IMR-90 (cell line): Measurements from ENCODE around the gene EVPL. TPM values are rescaled to one million over a fixed set of nuclear protein-coding genes. Genes with fewer than 3 reads are reported as not detected.

ENCODE experiments used
- ATAC-seq: fragments of 200-7000 bp; cut with Tn5 transposase; 2 replicates; pipeline ENCODE4 v1.9.1; 2020; ENCODE audit warnings: low read depth, mild to moderate bottlenecking, moderate library complexity
- BruUV-seq: library from RNA; stranded (reverse); fragments of 400-500 nt; replicated peaks from 2 replicates; lab custom pipeline; 2021; lab: Mats Ljungman, UMichigan
- CTCF ChIA-PET: fragments of 300-600 bp; formaldehyde crosslinking; extraction: SDS; loops from one replicate; lab custom pipeline; 2021; ENCODE audit warnings: antibody characterized with exemption; lab: Yijun Ruan, JAX
- POLR2A ChIA-PET: fragments of 300-600 bp; sonication (Branson Sonifier 250); formaldehyde crosslinking; loops from one replicate; lab custom pipeline; 2022; ENCODE audit warnings: antibody characterized with exemption; ENCODE audit not compliant: unreplicated experiment; lab: Charles Lee
- DNase-seq: peaks from one replicate; pipeline ENCODE4 v3.0.0; 2013
- H2AFZ ChIP-seq: replicated peaks from 2 replicates; pipeline ENCODE3; 2013; ENCODE audit warnings: low read length, mild to moderate bottlenecking; ENCODE audit not compliant: poor library complexity
- H2AK5ac ChIP-seq: 2 replicates; pipeline ENCODE4 v1.6.1; 2013; ENCODE audit warnings: low read depth, low read length, inconsistent platforms
- H2AK9ac ChIP-seq: replicated peaks from 2 replicates; pipeline ENCODE3; 2013; ENCODE audit warnings: mild to moderate bottlenecking, low read depth, low read length, moderate library complexity; ENCODE audit not compliant: poor library complexity
- H2BK120ac ChIP-seq: 2 replicates; pipeline ENCODE4 v1.6.1; 2013; ENCODE audit warnings: low read depth, low read length, inconsistent platforms
- H2BK15ac ChIP-seq: 3 replicates; pipeline ENCODE4 v1.6.1; 2013; ENCODE audit warnings: low read depth, low read length, inconsistent platforms
- H2BK20ac ChIP-seq: 2 replicates; pipeline ENCODE4 v1.6.1; 2013; ENCODE audit warnings: low read depth, mild to moderate bottlenecking, inconsistent platforms, low read length, moderate library complexity
- H2BK5ac ChIP-seq: 2 replicates; pipeline ENCODE4 v1.6.1; 2013; ENCODE audit warnings: mild to moderate bottlenecking, low read depth, low read length, inconsistent platforms; ENCODE audit not compliant: poor library complexity, severe bottlenecking
- H3K14ac ChIP-seq: replicated peaks from 2 replicates; pipeline ENCODE4 v1.6.1; 2013; ENCODE audit warnings: low read depth, low read length, inconsistent platforms
- H3K18ac ChIP-seq: 2 replicates; pipeline ENCODE4 v1.6.1; 2013; ENCODE audit warnings: low read depth, low read length, control low read depth
- H3K23ac ChIP-seq: 2 replicates; pipeline ENCODE4 v1.6.1; 2013; ENCODE audit warnings: low read depth, low read length, inconsistent platforms
- H3K27ac ChIP-seq: 2 replicates; pipeline ENCODE4 v1.5.1; 2013; ENCODE audit warnings: mild to moderate bottlenecking, control low read depth, low read length; ENCODE audit not compliant: insufficient read depth
- H3K27me3 ChIP-seq: 2 replicates; pipeline ENCODE4 v1.6.1; 2013; ENCODE audit warnings: low read length; ENCODE audit not compliant: control insufficient read depth, insufficient read depth
- H3K36me3 ChIP-seq: 2 replicates; pipeline ENCODE4 v1.6.1; 2013; ENCODE audit warnings: low read length, mixed read lengths; ENCODE audit not compliant: control insufficient read depth, insufficient read depth
- H3K4ac ChIP-seq: 2 replicates; pipeline ENCODE4 v1.6.1; 2013; ENCODE audit warnings: low read depth, low read length, inconsistent platforms
- H3K4me1 ChIP-seq: 2 replicates; pipeline ENCODE4 v1.6.1; 2013; ENCODE audit warnings: low read length, mixed read lengths; ENCODE audit not compliant: control insufficient read depth, insufficient read depth
- H3K4me2 ChIP-seq: 2 replicates; pipeline ENCODE4 v1.6.1; 2013; ENCODE audit warnings: low read depth, mild to moderate bottlenecking, control low read depth, low read length, moderate library complexity
- H3K4me3 ChIP-seq: 2 replicates; pipeline ENCODE4 v1.5.1; 2013; ENCODE audit warnings: low read depth, mild to moderate bottlenecking, control low read depth, low read length, moderate library complexity; ENCODE audit not compliant: insufficient read depth
- H3K56ac ChIP-seq: 2 replicates; pipeline ENCODE4 v1.6.1; 2013; ENCODE audit warnings: low read length, inconsistent platforms; ENCODE audit not compliant: insufficient read depth; ENCODE audit errors: extremely low read depth
- H3K79me1 ChIP-seq, 2 experiments: 2 replicates each; pipeline ENCODE4 v1.6.1; 2013; ENCODE audit warnings: low read length in 2 of 2, inconsistent platforms in 1 of 2, low read depth in 1 of 2
- H3K9ac ChIP-seq: 2 replicates; pipeline ENCODE4 v1.6.1; 2013; ENCODE audit warnings: low read depth, low read length, control low read depth
- H3K9me1 ChIP-seq: 2 replicates; pipeline ENCODE4 v1.6.1; 2013; ENCODE audit warnings: low read length, inconsistent platforms; ENCODE audit not compliant: insufficient read depth
- H3K9me3 ChIP-seq: 2 replicates; pipeline ENCODE4 v1.6.1; 2013; ENCODE audit warnings: low read length; ENCODE audit not compliant: control insufficient read depth, insufficient read depth
- H4K20me1 ChIP-seq: 2 replicates; pipeline ENCODE4 v1.6.1; 2013; ENCODE audit warnings: low read length, inconsistent platforms; ENCODE audit not compliant: insufficient read depth
- H4K5ac ChIP-seq: 2 replicates; pipeline ENCODE4 v1.6.1; 2013; ENCODE audit warnings: mild to moderate bottlenecking, low read depth, low read length, control low read depth
- H4K8ac ChIP-seq, 2 experiments: 2 replicates each; pipeline ENCODE4 v1.6.1; 2013; ENCODE audit warnings: low read depth in 2 of 2, low read length in 2 of 2, control low read depth in 1 of 2, inconsistent platforms in 1 of 2
- H4K91ac ChIP-seq: 2 replicates; pipeline ENCODE4 v1.6.1; 2013; ENCODE audit warnings: low read depth, low read length, inconsistent platforms; ENCODE audit not compliant: insufficient read depth
- CHD1 ChIP-seq: IDR thresholded peaks from 2 replicates; pipeline ENCODE4 v1.6.1; 2012; ENCODE audit warnings: low read depth, low read length, improper control_type of control experiment
- MAZ ChIP-seq: IDR thresholded peaks from 2 replicates; pipeline ENCODE4 v1.6.1; 2012; ENCODE audit warnings: low read depth, mild to moderate bottlenecking, low read length, improper control_type of control experiment, moderate library complexity, borderline replicate concordance
- MXI1 ChIP-seq: IDR thresholded peaks from 2 replicates; pipeline ENCODE4 v1.6.1; 2012; ENCODE audit warnings: low read depth, mild to moderate bottlenecking, low read length, moderate library complexity, borderline replicate concordance
- POLR2A ChIP-seq: IDR thresholded peaks from 2 replicates; pipeline ENCODE4 v1.6.1; 2012; ENCODE audit warnings: mild to moderate bottlenecking, low read depth, low read length
- RFX5 ChIP-seq: IDR thresholded peaks from 2 replicates; pipeline ENCODE4 v1.8.0; 2012; ENCODE audit warnings: low read depth, mild to moderate bottlenecking, low read length, moderate library complexity
- SMC3 ChIP-seq: fragments of 150-350 bp; IDR thresholded peaks from 2 replicates; pipeline ENCODE4 v1.6.1; 2016; ENCODE audit warnings: low read depth, mild to moderate bottlenecking, antibody characterized with exemption, low read length, moderate library complexity
- USF2 ChIP-seq: fragments of 150-350 bp; IDR thresholded peaks from 2 replicates; pipeline ENCODE4 v1.6.1; 2017; ENCODE audit warnings: mild to moderate bottlenecking, antibody characterized with exemption, low read length, low read depth
- WGBS, 2 experiments: methylation state at CpG; one replicate each; pipeline versions ENCODE4 v1.1.5 to v1.1.7; 2013; ENCODE audit warnings: missing lambda C conversion rate in 2 of 2; ENCODE audit not compliant: insufficient read length in 1 of 2; ENCODE audit errors: extremely low coverage in 2 of 2; 5-methylcytosine and 5-hydroxymethylcytosine counted together
- dilution Hi-C: fragments of 300-500 bp; cut with HindIII; formaldehyde crosslinking; loops from one replicate; pipeline ENCODE4 v1.14.3; 2018; ENCODE audit warnings: low sequenced_read_pairs; ENCODE audit not compliant: unreplicated experiment
- in situ Hi-C: fragments of 300-500 bp; cut with MboI; formaldehyde crosslinking; loops from 3 replicates; pipeline ENCODE4 v1.14.3; 2019; ENCODE audit warnings: low sequenced_read_pairs, inconsistent platforms, mixed read lengths
- intact Hi-C: fragments of 100-400 bp; cut with micrococcal nuclease; formaldehyde crosslinking; loops from 2 replicates; pipeline ENCODE4 v1.10.0; 2022
- polyA plus RNA-seq, 3 experiments: library from polyadenylated mRNA; depleted of rRNA; stranded (reverse); fragments of >200 nt; gene quantifications; 2 replicates each; pipeline ENCODE4 v1.2.3, GENCODE V29; 2012; ENCODE audit warnings: low replicate concordance in 1 of 3
- total RNA-seq: library from RNA; depleted of rRNA; stranded (reverse); fragments of >200 nt; gene quantifications from 2 replicates; pipeline ENCODE4 v1.2.3, GENCODE V29; 2012

The EVPL gene
- total and polyA plus RNA-seq, 2 of the 4 experiments (the other 2 are of a cell fraction) = not detected

GRCh38 chr17:76072148-76072858, 45.2 kb upstream of the EVPL start, which contains the start of gene SRP68:
TSS of gene SRP68 (minus strand) at chr17:76072517. CDS start at chr17:76072491, 26 bp downstream.
- peak; percentile 91 for DNase-seq
- peak within 1 kb of the TSS; percentile 40; the same call in 1 of the 2 replicates for H3K18ac ChIP-seq
- peak within 1 kb of the TSS; percentile 76 for H3K27ac ChIP-seq
- peak within 1 kb of the TSS; percentile 93 for H3K4me3 ChIP-seq
- ChIA-PET CTCF (interaction anchor here (0.6 kb wide), 1 partner anchor 58 kb away, joined by 3 read pairs; no protein-coding TSS in a partner anchor), POLR2A (interaction anchor here (0.7 to 1.0 kb wide), 2 partner anchors 8 to 12 kb away, joined by 3 to 4 read pairs; no protein-coding TSS in a partner anchor)
- H4K91ac ChIP-seq = peak within 1 kb of the TSS; percentile 88
- H4K20me1 ChIP-seq = peaks cover 10% of the 10 kb centered on the region
- no peak within 1 kb of the TSS; the same call in 2 of the 3 replicates for H2BK15ac ChIP-seq
- peak within 1 kb of the TSS; percentile 99 for H2AFZ ChIP-seq
- H3K79me1 ChIP-seq = peaks cover 0 to 27% of the 10 kb centered on the region in 2 experiments; a peak in 3 of 4 replicates
- peak; percentile 100 for ATAC-seq
- WGBS, 2 experiments = 0% methylated on average over 21 of the region's 57 CpGs; no CpG with 5 or more reads in 1 of the 2 experiments
- peak within 1 kb of the TSS; percentile 93 to 99 for H4K8ac ChIP-seq
- peak within 1 kb of the TSS; percentile 44 for H2BK120ac ChIP-seq
- H2AK9ac ChIP-seq = peak within 1 kb of the TSS; percentile 93
- peak within 1 kb of the TSS; percentile 88 for H2AK5ac ChIP-seq
- H3K4me2 ChIP-seq = peak within 1 kb of the TSS; percentile 99
- peaks cover 3% of the 10 kb centered on the region; the same call in 1 of the 2 replicates for H3K4me1 ChIP-seq
- peaks cover 36% of the 10 kb centered on the region for H3K27me3 ChIP-seq
- dilution Hi-C loops = no loop called here
- peak within 1 kb of the TSS; percentile 88 for H4K5ac ChIP-seq
- peaks cover 5% of the 10 kb centered on the region; the same call in 1 of the 2 replicates for H3K36me3 ChIP-seq
- peak within 1 kb of the TSS; percentile 88 for H3K4ac ChIP-seq
- in situ Hi-C loops = no loop called here
- TF ChIP-seq MXI1 (peak; percentile 94), MAZ (peak; percentile 42; the same call in 1 of the 2 replicates), SMC3 (no peak), USF2 (peak; percentile 44; the same call in 1 of the 2 replicates), CHD1 (0 out of 2 replicates have a peak, but pooled peaks have one; percentile 65), POLR2A (peak; percentile 82), RFX5 (no peak)
- BruUV-seq = no TSS peak
- H3K14ac ChIP-seq = peak within 1 kb of the TSS; percentile 98
- H3K9me1 ChIP-seq = peaks cover 6% of the 10 kb centered on the region
- no peak within 1 kb of the TSS for H2BK20ac ChIP-seq
- no peaks in the 10 kb centered on the region for H3K9me3 ChIP-seq
- peak within 1 kb of the TSS; percentile 89 for H3K23ac ChIP-seq
- intact Hi-C loops = loop anchor here (5.0 to 10.0 kb wide), 2 partner anchors 35 to 168 kb away; partner anchors contain the start of gene MRPL38
- peak within 1 kb of the TSS; percentile 92 for H3K9ac ChIP-seq
- H2BK5ac ChIP-seq = peak within 1 kb of the TSS; percentile 81
- H3K56ac ChIP-seq = peak within 1 kb of the TSS; percentile 85
